Stimulated activated CD4-positive, alpha-beta T cell treated with anti-CD3 and anti-CD28 coated beads, Interleukin-15, amount 100 ng/mL, for 1 hour (primary cell): Measurements from ENCODE around the gene DAO.
"Not testable (repeated sequence)": the region's sequence is repeated elsewhere in the genome, so short reads cannot be mapped to it uniquely, and the experiment has no call there.

Source experiments
- DNase-seq, 2 donors: peaks; one replicate each; pipeline ENCODE4 v3.0.0-alpha.2; 2020; ENCODE audit warnings: low read depth in 1 of 2, low spot score in 1 of 2

The DAO gene

DNA sequence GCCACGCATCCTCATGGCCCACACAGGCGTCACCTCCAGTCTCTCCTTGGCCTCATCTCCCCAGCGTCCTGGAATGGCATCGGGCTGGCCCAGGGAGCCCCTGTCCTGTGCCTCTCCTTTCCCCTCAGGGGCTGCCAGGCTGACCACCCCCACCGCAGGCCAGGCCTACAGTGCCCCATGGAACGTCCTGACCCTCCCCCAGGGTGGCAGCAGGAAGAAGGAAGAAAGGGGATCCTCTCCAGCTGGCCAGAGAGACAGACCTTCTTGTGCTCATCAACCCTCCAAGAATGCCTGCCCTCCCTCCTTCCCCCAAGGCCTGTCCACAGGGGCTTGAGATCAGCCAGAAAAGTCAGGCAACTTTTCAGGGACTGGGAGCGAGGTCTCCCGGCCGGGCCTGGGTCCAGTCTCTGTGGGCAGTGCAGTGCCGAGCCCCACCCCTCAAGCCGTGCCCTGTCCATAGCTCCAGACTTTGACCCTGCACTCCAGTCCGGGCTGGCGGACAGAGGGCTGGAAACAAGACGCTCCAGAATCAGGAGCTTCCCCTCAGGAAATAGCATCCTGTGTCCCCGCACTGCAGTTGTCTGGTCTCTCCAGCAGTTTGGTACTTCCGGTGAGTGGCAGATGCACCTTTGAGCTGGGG, at the start of gene DAO:
Gene DAO (plus strand): TSS at position 478 of the 640 bp plus-strand sequence. CDS start 4,915 bp downstream, outside the sequence.
- no peak for DNase-seq

- DNase-seq: no peak
Measured at GRCh38 chr12:108831309-108831991, 48.4 kb upstream of the DAO start.

DNA sequence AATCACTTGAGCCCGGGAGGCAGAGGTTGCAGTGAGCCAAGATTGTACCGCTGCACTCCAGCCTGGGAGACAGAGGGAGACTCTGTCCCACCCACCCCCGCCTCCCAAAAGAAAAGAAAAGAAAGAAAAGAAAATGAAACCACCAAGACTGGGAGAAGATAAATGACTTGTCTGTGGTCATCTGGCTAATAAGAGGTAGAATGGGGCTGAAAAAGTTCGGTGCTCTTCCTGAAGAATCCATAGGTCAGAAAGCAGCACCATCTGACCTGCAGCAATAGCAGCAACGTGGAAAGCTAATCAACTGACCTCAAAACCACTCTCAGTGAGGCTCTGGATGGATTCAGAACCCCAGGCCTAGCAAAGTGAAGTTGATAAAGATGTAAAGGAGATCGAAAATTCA, 47.7 kb upstream of the DAO start:
- no peak for DNase-seq

- DNase-seq: no peak
Measured at GRCh38 chr12:108832730-108833354, 47.0 kb upstream of the DAO start.

DNA sequence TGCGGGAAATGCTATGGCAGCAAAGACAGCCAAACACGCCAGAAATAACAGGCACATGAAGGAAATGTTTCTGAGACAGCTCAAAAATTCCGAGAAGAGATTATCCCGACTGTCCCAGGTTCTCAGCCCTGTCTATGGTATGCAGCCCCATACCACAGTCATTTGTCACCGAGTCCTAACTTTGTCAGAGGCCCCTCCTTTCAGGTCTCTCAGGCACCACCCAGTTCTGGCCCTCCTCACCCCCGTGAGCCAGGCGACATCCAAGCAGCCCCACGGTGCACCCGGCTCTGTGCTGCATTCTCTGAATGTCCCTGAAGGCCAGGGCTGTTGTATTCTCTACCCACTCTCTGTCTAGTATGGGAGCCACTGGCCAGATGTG, 46.5 kb upstream of the DAO start:
- DNase-seq: no peak

DNA sequence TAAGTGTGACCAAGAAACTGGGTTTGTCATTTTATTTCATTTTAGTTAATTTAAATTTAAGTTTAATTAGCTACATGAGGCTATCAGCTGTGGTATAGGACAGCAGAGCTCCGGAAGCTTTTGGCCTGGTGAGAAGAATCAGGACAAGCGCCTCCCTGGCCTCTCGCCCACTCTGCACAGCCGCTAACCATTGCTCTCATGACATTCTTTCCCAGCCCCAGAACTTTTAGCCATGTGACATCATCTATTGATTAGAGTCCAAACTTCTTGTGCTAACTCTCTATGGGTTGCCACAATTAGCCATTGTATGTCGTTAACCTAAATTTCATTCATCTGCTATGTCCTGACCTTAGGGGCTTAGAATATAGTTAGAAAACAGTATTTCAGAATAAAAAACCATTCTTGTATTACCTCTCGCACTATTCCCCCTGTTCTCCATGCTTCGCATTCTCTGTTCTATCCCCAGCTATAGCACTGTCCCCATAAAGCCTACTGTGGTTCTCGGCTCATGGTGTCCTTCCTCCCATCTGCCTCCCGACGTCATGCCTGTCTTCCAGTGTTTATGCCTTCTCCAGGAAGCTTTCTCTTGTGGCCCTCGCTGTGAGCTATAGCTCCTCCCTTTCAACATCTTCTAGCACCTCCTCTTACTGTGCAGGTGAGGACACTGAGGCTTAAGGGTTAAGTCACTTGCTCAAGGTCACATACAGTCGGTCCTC, 46.0 kb upstream of the DAO start:
- DNase-seq: no peak

GRCh38 chr12:108835860-108836634, 43.8 kb upstream of the DAO start:
- no peak for DNase-seq

DNA sequence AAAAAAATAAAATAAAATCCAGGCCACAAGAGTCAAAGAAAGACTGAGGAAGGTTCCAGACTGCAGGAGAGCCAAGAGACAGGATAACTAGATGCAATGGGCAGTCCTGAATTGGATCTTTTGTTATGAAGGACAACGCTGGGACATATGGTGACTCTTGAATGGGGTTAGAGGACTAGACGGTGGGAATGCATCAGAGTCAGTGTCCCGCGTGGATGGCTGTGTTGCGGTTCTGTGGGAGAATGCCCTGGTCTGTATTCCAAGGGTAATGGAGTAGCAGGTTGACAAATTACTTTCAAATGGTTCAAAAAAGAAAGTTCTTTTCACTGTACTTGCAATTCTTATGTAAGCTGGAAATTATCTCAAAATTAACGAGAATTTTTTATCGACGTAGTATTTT, 42.7 kb upstream of the DAO start:
- no peak for DNase-seq

DNA sequence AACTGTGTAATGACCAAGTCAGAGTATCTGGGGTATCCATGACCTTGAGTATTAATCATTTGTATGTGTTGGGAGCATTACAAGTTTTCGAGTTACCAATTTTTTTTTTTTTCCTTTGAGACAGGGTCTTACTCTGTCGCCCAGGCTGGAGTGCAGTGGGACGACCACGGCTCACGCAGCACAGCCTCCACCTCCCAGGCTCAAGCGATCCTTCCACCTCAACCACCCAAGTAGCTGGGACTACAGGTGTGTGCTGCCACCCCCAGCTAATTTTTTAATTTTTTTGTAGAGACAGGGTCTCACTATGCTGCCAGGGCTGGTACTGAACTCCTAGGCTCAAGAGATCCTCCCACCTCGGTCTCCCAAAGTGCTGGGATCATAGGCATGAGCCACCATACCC, 42.2 kb upstream of the DAO start:
- no peak for DNase-seq

GRCh38 chr12:108838194-108839017, 41.5 kb upstream of the DAO start:
- peak in 1 of 2 donors; percentile 31 for DNase-seq

DNA sequence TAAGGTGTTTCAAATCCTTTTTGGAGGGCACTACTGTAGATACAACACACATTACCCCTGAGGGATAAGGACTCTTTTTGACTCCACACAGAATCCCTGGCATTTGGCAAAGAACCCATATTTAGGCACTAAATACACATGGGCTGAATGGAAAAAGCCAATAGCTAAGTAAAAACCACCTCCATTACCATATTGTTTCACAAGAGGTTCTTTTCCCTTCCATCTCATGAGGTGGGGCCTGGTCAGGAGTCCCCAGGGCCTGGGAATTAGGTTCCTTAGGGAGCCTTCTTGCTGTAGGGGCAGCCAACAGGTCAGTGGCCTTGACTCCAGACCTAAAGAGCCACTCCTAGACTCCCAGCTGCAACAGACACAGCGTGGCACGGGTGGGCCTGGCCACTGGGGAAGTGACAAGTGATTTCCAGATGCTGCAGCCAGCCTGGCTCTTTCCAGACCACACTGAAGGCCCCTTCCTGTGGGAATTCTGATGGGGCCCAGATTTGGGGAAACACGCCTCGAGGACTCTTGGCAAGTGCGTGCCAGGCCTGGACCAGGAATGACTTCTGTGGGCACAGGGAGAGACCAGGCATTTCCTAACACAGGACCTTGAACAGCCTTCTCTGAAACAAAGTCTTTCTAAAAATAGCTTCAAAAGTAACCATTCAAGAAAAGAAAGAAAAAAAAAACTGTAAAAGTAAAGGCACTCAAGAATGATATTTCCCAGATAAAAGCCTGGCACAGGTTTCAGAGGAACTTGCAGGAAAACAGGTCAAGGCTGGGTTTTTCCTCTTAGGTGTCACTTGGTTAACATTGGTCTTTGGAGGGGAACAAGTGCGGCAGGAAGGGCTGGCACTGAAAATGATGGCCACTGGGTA, 40.6 kb upstream of the DAO start:
- DNase-seq: no peak

- no peak for DNase-seq
Measured at GRCh38 chr12:108839890-108840230, 40.0 kb upstream of the DAO start.

DNA sequence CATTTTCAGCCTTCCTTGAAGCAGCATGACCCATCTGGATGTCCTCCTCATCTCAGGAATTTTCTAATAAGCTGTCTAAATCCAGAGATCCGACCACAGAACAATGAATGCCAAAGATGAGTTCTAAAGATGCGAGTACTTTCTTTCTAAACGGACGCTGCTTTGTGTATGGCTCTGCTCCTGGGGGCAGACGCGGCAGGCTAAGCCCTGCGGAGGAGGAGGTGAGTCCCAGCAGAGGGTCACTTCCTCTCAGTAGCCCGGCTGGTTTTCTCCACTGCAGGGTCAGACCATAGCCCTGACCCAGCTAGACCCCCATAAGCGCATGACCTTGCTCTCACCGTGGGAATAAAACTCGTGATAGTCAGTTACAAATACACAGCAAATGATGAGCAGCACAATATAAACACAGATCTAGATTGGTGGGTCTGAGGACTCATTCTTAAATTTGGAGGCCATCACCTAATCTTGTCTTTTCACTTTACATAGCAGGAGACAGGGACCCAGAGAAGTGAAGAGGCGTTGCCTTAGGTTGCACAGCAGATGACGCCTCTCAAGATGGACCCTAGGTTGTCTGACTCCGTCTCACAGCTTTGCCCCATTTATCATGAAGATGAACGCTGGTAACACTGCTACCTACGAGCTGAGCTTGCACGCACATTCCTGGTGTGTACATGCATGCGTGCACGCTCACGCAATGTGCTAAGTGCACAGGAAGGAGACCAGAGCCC, 39.1 kb upstream of the DAO start:
- DNase-seq: no peak

DNA sequence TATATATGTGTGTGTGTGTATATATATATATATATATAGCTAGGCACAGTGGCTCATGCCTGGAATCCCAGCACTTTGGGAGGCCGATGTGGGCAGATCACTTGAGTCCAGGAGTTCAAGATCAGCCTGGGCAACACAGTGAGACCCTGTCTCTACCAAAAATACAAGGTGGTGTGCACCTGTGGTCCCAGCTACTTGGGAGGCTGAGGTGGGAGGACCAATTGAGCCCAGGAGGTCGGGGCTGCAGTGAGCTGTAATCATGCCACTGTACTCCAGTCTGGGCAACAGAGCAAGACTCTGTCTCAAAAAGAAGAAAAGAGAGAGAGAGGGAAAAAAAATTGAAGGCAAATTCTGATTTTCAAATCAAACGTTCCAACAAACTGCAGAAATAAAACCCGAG, 38.1 kb upstream of the DAO start:
- not testable (repeated sequence) for DNase-seq

GRCh38 chr12:108842361-108842760, 37.5 kb upstream of the DAO start:
- no peak for DNase-seq

DNA sequence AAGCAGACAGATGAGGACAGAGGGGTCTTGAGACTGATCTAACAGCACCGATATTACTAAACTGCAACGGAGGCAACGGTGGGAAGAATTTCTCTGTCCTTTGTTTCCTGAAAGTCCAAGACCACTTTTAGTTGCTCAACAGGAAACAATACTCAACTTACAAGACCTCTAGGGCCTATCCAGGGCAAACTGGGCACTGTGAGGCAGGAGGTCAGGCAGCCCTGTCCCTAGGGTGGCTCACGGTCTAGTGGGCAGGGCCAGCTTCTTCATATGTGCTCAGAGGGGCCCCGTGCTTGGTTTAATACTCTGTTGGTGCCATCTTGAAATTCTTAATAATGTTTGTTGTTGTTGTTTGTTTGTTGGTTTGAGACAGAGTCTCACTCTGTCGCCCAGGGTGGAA, 36.7 kb upstream of the DAO start:
- DNase-seq: no peak

- DNase-seq: no peak
Measured at GRCh38 chr12:108845696-108846095, 34.2 kb upstream of the DAO start.

DNA sequence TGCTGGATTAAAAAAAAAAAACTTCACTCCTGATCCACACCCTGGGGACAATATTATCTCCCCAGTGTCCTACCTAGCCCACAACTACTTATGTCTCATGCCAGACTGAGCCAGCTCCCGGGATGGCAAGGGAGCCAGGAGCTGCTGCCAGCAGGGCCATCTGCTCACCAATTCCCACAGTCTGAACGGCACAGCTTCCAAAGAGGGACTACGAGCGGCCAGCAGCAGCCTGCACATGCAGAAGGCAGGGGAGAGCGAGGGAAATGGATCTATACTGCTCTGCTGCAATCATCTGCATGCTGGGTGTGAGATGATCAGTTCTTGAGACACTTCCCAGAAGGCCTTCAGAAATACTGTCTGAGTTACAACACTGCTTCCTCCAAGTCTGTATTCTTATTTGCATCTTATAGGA, 33.6 kb upstream of the DAO start:
- no peak for DNase-seq

- no peak for DNase-seq
Measured at GRCh38 chr12:108847705-108848104, 32.2 kb upstream of the DAO start.
